ENCODE data around the gene SERPINE2.

Gene SERPINE2, protein sequence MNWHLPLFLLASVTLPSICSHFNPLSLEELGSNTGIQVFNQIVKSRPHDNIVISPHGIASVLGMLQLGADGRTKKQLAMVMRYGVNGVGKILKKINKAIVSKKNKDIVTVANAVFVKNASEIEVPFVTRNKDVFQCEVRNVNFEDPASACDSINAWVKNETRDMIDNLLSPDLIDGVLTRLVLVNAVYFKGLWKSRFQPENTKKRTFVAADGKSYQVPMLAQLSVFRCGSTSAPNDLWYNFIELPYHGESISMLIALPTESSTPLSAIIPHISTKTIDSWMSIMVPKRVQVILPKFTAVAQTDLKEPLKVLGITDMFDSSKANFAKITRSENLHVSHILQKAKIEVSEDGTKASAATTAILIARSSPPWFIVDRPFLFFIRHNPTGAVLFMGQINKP

DNA sequence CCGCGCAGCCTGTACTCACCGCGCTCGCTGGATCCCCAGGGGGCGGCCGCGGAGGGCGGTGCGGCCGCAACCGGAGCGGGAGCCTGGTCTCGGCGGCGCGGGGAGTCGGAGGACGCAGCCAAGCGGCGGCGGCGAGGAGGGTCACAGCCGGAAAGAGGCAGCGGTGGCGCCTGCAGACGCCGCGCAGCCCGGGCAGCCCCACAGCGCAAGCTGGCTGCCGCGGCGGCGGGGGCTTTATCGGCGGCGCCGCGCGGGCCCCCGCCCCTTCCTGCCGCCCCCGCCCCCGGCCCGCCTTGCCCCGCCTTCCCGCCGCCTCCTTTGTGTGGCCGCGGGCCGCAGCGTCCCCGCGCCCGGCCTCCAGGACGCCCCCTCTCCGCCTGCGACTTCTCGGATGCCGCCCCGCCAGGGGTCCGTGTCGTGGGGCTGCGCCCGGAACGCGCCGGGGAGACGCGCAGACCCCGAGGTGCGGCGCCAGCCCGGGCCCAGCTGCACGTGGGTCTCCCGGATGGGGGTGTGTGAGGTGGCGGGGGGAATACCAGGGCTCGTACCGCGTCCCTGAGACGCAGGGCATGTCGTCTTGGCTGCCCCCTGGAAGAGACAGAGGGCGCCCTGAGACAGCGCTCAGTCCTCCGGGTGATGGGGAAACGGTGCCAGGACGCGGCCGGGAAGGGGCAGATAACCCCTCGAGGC lies at the start of gene SERPINE2:
TSS of gene SERPINE2 (minus strand) at position 207 of the 690 bp plus-strand sequence. CDS start 37,386 bp downstream, outside the sequence.
- DNase-seq = peak; percentile 36 to 61 (median 52)

DNA sequence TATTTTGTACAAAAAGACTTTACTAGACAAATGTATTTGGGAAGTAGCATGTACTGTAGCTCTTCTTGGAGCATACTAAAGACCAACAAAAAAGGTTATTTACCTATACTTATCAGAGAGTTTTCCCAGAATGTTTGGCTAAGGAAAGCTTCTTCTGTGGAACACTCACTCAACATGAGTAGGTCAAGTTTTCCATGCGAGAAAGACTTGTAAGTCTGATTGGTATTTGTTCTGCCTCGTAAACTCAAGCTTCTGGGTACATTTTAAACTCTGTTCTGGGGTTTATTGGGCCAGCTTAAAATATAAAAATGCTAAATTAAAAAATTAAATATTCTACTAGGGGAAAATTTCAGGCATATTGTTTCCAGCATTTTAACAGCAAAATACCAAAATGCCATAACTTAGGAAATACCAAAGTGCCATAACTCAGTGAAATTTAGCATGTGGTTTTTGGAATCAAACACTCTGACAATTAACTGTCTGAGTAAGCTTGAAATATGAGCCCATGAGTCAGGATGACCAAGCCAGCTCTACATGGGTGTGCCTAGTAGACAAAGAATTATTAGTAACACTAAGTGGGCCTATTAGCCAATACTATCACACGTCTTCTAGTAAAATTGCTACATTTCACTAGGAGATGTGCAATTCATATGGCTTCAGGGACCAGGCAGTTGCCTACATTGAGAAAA lies 47.3 kb upstream of the SERPINE2 start:
- DNase-seq = no peak

DNA sequence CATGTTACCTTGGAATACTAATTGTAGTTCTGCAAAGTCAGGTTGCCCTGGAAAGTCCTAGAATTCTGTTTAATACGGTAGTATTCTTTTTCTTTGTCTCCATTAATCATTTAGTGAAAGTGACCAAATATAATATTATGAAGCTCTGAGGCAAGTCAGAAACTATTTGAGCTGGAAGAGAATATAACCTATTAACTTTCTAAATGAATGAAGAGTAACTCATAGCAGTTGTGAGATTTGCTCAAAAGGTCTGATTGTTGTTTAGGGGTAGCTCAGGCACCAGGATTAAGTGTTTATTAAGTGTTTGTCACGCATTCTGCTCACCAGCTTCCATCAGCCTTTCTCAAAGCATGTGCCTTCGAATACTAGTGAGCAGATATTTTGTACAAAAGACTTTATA lies 46.7 kb upstream of the SERPINE2 start:
- no peak for DNase-seq

DNA sequence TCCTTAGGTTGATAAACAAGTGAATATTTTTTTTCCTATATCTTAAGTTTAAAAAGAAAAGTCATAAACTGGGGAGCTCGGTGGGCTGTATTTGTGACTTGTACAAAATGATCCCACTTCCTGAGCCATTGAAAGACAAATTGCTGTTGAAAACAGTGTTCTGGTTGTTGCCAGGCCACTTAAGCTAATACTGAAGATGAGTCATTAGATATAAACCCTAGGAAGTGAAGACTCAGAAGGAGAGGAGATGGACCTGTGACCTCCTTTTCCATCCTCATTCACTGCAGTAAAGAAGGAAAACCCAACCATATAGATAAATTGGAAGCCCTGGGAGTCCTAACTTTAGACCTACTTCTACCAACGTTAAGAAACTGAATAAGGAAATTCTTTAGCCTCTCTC lies 46.2 kb upstream of the SERPINE2 start:
- DNase-seq = no peak

DNA sequence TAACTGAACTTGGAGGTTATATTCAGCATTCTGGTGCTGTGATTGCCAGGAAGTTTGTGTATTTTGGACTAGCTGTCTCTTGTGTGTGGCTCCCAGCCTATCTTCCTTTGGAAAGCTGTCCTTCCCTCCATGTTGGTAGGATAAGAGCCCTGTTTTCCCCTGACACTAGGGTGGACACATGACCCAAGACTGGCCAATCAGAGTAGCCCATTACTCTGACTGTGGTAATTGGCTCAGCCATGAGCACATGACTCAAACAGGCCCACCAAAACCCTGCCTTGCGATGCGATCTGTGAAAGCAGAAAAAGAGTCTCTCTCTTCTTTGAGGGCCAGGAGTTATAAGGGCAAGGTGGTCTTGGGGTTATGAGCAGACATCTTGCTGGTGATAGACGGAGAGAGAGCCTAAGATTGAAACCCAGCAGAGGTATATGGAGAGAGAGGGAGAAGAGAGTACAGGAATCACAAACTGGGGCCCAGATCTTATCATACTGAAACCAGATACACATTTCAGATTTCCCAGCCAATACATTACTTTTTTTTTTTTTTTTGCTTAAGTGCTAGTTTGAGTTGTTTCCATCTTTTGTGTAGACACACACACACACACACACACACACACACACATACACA lies 45.3 kb upstream of the SERPINE2 start:
- no peak for DNase-seq

DNA sequence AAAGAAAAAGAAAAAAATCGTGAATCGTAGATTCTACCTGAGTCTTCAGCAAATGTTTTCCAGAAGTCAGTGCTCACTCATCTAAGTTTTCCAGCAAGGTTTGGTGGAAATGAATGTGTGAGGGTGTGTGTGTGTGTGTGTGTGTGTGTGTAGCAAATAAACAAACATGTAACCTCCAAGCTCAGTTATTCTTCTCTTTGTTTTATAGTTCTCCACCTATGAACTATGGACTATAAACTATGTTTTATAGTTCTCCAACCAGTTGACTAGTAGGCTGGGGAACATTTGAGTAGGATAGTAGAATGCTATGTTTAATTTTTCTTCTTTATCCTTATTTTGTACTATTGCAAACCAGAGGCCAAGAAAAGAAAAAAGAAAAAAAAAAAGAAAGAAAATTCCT lies 44.6 kb upstream of the SERPINE2 start:
- no peak for DNase-seq

DNA sequence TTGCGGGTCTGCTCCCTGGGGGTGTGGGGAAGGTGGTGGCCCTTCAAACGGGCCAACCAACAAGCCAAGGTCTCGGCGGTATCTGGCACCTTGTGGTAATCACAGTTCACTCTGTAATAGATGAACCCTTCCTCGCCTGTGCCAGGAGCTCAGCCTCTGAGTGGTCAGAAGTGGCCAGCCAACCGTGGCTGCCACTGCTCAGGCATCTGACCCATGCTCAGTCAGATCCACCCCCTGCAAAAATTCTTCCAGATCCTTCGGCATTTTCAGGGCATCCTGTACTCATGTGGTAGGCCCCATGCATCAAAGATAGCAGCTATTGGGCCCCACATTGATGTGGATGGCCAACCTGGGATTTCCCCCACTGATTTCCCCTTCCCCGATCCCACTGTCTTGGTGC lies 39.6 kb upstream of the SERPINE2 start:
- DNase-seq = no peak

DNA sequence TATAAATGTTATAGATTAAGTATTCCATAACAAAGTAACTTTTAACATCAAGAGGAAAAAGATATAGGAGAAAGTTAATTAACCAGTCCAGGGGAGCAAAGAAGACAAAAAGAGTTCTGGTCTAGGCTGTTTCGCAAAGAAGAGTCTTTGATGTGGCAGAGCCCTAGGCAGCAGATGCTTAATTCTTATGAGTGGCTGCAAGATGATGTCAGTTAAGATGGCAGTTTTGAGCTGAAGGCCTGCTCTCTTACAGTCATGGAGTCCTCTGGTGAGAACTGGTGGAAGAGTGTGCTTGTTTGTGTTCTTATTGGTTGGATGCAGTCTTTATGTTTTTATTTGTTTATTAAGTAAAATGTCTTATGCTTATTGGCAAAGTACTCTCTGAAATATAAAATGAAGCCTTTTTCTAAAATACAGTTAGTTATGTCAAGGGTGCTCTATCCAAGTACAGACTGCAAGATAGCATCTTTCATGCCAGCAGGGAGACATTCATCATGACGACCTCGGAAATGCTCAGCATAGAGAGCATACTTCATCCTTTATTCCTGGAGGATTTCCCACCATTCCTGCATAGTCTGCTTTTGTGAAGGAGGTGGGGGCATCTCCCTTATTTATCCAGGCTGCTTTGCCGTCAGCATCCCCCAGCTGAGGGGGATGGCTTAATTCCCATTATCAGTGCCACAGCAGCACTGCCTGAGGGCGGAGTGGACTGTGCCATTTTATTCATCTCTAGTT lies 38.9 kb upstream of the SERPINE2 start:
- no peak for DNase-seq

DNA sequence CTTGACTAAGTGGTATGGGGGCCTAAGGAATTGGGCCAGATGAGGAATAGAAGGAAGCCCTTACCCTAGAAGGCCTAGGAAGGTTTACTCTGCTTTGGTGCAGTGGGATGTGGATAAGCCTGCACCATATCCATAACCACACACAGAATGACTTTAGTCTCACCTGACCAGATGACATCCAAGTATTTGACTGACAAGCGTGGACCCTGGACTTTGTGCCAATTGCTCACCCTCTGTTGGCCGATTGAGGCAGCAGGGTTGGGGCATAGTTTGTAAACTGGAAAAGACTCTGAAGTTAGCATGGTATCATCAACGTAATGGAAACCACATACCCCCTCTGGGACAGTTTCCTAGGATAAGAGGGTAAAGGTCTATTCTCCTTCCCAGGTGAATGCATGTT lies 36.5 kb upstream of the SERPINE2 start:
- DNase-seq = no peak

DNA sequence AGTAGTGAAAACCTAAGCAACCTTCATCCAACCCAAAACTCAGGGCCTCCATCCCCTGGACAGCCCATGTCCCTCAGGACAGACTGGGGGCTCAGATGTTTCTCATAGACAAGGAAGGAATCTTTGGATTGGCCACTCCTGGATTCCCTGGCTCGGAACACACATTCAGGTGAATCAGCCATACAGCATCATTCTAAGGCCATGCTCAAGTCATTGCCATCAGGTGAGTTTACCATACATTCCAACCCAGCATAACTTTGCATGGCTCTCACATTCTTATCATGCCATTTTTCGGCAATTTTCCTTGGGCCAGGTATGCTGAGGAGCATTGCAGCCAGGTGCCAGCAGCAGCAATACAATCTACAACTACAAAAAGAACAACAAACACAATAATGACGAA lies 34.6 kb upstream of the SERPINE2 start:
- DNase-seq = no peak

DNA sequence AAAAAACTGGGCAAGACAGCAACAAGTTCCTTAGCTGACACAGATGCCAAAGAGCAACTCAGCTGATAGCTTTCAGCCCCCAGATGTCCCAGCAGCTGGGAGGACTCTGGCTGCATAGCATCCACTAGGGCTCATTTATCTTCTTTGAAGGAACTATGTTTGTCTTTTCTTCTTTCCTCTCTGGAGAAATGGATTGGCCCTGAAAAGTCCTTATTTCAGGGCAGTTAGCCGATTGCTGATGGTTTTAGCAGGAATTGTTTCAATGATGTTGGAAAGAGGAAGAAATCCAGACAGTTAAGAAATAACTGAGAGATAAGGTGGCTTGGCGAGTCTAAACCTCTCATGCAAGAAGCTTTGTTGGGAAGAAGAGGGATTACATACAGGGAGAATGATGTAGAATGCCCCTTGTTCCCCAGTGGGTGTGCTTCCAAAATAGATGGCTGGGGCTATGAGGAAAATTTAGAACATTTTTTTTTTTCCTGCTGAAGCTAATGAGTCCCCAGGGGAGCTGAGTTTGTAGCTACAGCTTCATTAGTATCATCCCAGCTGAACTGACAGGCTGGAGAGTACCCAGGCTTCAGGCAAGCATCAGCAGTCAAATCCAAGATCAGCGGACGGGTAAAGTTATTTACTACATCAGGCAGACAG lies 33.6 kb upstream of the SERPINE2 start:
- no peak for DNase-seq

DNA sequence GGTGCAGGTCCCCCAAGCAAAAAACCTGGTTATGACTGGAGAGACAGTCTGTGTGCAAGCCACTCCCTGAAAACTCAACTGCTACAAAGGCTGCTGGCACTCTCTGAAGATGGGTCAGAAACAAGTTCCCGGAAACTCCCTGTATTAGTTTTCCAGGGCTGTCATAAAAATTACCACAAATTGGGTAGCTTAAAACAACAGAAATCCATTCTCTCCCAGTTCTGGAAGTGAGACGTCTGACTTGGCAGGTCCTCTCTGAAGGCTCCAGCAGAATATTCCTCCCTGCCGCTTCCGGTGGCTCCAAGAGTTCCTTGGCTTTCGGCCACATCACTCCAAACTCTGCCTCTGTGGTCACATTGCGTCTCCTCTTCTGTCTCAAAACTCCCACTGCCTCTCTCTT lies 30.1 kb upstream of the SERPINE2 start:
- no peak for DNase-seq

DNA sequence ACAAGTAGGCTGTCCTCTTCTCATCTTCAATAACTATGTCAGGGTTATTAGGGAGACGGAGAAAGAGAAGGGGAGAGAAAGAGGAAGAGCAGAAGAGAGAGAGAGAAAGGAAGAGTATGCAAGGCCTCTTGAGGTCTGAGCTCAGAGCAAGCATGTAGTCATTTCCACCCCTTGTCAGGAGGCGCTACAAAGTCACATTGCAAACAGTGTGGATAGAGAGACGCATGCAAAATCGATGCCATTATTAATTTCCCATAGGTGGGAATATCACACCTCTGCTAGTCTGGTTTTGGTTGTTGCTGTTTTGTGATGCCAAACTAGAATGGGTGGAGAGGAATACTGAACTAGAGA lies 24.2 kb upstream of the SERPINE2 start:
- no peak for DNase-seq

DNA sequence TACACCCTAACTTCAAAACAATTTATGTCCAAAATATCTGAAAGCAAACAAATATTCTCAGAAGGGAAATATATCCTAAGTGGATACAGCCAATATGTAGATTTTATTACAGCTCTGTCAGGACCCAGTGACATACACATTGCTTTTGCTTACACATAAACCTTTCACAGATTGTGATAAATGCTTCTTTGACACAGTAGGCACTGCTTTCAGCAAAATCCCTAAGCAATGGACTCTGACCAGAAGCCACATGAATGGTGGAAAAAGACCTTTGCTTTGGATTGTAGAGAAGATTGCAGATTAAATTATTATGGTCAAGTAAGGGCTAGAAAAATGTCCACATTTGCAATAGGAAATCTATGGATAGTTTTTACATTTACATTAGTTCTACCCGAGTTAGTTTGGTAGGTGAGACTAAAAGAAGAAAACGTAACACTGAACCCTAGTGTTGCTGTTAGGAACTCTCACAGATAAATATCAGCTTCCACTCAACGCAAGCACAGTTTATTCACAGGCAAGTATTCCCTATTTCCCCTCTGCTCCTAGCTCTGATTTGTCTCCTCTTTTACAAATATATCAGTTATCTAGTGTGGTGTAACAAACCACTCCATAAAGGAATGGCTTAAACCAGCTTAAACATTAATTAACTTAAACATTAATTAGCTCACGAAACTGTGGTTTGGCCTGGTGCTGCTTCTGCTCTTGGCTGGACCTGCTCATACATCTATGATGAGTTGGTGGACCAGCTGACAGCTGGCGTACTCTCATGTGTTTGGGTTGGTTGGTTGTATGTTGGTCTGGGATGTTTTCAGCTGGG lies 23.6 kb upstream of the SERPINE2 start:
- DNase-seq = peak in 2 of 6 experiments; percentile 14 to 31

DNA sequence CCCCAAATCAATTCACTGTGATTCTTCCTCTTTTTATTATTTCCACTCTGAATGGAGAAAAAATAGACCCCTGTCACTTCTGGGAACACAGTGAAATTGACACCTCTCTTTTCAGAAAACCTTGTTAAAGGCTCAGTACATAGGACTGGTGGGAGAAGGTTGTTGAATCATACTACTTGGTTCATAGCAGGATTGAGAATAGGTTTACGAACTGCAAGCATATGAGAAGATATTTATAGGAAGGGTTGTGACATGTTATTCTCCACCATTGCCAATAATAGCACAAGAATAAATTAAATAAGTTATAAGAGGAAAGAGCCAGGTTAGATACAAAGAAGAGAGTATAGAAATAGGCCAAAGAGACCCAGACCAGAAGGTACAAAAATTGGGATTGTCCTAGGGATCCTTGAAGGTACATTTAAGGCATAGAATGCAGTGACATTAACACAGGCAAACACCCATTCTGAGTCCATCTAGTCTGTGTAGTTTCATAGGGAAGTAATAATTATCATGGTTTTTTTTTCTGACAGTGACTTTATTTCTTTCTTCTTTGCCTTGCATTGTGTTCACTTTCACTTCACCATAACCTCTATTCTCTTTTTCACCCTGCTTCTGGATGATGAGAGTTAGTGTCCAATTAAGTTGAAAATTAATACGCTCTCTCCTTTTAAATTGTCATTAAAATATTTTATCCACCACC lies 21.8 kb upstream of the SERPINE2 start:
- no peak for DNase-seq

DNA sequence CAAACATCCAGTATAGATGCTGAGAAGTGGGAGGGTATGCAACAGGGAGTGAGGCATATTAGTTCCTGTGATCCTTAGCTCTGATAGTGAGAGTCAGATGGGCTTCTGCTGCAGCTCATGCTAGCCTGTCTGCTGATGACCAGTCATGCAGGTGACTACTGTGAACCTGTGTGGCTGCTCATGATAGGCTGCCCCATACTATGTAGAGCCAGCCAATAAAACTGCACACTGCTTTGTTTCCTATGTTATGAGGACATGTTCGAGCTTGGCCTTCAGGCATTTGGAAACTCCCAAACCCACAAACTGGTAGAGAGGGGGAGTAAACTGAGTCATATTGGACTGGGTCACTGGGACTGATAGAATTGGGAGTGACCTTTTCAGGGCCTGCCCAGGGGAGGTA lies 20.1 kb upstream of the SERPINE2 start:
- no peak for DNase-seq

DNA sequence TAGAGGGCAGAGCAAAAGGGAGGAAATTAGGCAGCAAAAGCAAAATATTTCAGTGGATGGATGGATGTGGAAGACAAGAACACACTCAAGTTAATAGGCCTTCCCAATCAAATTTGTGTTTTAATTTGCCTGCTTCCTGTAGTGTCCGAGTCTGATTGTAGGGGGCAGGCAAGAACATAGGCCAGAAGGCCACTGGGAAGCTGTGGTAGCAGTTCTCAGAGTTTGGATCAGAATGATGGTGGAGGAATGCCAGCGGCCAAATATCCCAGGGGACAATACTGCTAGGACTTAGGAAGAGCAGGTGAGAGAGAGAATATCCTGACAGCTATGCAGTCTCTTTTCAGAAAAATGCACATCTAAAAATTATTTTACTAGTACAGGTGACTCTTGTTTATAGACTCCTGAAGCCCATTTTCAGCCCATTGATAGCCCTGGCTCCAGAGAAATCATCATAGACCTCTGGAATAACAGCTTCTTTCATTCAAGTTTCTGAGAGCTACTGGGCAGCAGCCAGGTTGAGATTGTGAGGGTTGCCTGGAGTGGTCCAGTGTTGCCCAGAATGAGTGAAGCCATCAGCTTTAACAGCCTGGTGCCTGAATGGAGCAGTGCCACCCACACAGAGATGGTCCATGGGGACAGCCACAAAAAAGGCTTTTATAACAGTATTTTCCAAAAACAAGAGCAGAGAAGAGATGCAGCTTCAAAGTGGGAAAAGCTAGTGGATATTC lies 19.1 kb upstream of the SERPINE2 start:
- no peak for DNase-seq

DNA sequence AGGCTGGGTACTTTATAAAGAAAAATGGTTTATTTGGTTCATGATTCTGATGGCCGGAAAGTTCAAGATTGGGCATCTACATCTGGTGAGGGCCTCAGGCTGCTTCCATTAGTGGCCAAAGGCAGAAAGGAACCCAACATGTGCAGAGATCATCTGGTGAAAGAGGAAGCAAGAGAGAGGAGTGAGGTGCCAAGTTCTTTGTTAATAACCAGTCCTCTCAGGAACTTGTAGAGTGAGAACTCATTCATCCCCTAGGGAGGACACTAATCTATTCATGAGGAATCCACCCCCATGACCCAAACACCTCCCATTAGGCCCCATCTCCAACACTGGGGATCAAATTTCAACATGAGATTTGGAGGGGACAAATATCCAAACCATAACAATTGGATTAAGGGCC lies 17.8 kb upstream of the SERPINE2 start:
- DNase-seq = no peak

DNA sequence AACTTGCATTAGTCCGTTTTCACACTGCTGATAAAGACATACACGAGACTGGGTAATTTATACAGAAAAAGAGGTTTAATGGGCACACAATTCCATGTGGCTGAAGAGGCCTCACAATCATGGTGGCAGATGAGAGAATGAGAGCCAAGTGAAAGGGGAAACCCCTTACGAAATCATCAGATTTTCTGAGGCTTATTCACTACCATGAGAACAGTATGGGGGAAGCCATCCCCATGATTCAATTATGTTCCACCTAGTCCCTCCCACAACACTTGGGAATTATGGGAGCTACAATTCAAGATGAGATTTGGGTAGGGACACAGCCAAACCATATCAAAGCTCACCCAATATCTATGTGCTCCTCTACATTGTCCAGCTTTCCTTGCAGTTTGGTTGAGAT lies 16.0 kb upstream of the SERPINE2 start:
- no peak for DNase-seq

DNA sequence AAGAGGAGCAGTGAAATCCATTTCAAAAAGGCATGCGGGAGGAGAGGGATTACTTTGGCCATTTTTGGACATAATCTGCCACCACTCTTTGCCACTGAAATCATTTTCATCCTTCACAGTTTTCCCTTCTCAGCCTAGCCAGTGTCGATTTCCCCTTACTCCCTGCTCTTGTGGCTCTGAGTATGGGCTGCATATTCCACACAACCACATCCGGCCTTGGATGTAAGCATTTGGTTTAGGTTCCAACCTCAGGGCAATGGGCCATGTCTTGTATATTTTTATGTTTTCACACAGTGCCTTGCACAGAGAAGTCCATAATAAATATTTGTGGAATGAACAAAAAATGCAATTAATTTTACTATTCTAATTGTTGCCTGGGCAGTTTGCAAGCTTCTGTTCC lies 7.7 kb upstream of the SERPINE2 start:
- no peak for DNase-seq
